GM18498 (cell line): ENCODE measurements around the gene JAG2.

Experiments
- ATAC-seq: cut with Tn5 transposase; IDR thresholded peaks from one replicate; pipeline ENCODE4 v1.9.1; 2021; ENCODE audit warnings: mild to moderate bottlenecking, moderate library complexity; ENCODE audit not compliant: unreplicated experiment

Gene JAG2

GRCh38 chr14:105203701-105204100 lies 35.1 kb upstream of the JAG2 start:
- no peak for ATAC-seq

GRCh38 chr14:105203057-105203531 lies 34.5 kb upstream of the JAG2 start:
- ATAC-seq, result no peak

- ATAC-seq, result no peak
Measured at GRCh38 chr14:105201925-105202513, 33.4 kb upstream of the JAG2 start.

GRCh38 chr14:105201156-105201924 lies 32.8 kb upstream of the JAG2 start:
- no peak for ATAC-seq

GRCh38 chr14:105200641-105201040 lies 32.1 kb upstream of the JAG2 start:
- no peak for ATAC-seq

- ATAC-seq, result no peak
Measured at GRCh38 chr14:105200074-105200473, 31.5 kb upstream of the JAG2 start.

- no peak for ATAC-seq
Measured at GRCh38 chr14:105199093-105199492, 30.5 kb upstream of the JAG2 start.

- no peak for ATAC-seq
Measured at GRCh38 chr14:105198588-105198987, 30.0 kb upstream of the JAG2 start.

- no peak for ATAC-seq
Measured at GRCh38 chr14:105197211-105197641, 28.6 kb upstream of the JAG2 start.

GRCh38 chr14:105196265-105196960 lies 27.8 kb upstream of the JAG2 start:
- ATAC-seq, result no peak

GRCh38 chr14:105195522-105196264 lies 27.1 kb upstream of the JAG2 start:
- no peak for ATAC-seq

- no peak for ATAC-seq
Measured at GRCh38 chr14:105195051-105195450, 26.5 kb upstream of the JAG2 start.

GRCh38 chr14:105193916-105194782 lies 25.6 kb upstream of the JAG2 start:
- ATAC-seq, result no peak

GRCh38 chr14:105192866-105193731 lies 24.5 kb upstream of the JAG2 start:
- no peak for ATAC-seq

- ATAC-seq, result no peak
Measured at GRCh38 chr14:105187935-105188524, 19.5 kb upstream of the JAG2 start.

- no peak for ATAC-seq
Measured at GRCh38 chr14:105187116-105187515, 18.5 kb upstream of the JAG2 start.

- no peak for ATAC-seq
Measured at GRCh38 chr14:105185973-105186372, 17.4 kb upstream of the JAG2 start.

- ATAC-seq, result no peak
Measured at GRCh38 chr14:105185001-105185400, 16.4 kb upstream of the JAG2 start.

- no peak for ATAC-seq
Measured at GRCh38 chr14:105184461-105184860, 15.9 kb upstream of the JAG2 start.
